Stimulated activated effector memory CD8-positive, alpha-beta T cell treated with anti-CD3 and anti-CD28 coated beads, Interleukin-12 subunit alpha, Interleukin-12 subunit beta, amount 100 ng/mL, for 72 hours (primary cell): ENCODE results near the gene HSD11B1.
A peak's percentile ranks its signal among the peaks of the same experiment; 100 is the strongest.

Experiments used
- ATAC-seq: fragments of 150-1000 bp; cut with Tn5 transposase; 2 replicates; pipeline ENCODE4 v1.10.0; 2021
- DNase-seq, 2 donors: peaks; one replicate each; pipeline ENCODE4 v3.0.0; 2021 to 2022; ENCODE audit warnings: low spot score in 2 of 2
- H3K27ac Mint-ChIP-seq: one replicate; pipeline ENCODE4 v1.8.0; 2022; ENCODE audit warnings: mild to moderate bottlenecking, mixed read lengths
- H3K36me3 Mint-ChIP-seq: one replicate; pipeline ENCODE4 v1.8.0; 2022; ENCODE audit warnings: mild to moderate bottlenecking, mixed read lengths
- H3K4me1 Mint-ChIP-seq: one replicate; pipeline ENCODE4 v1.8.0; 2022; ENCODE audit warnings: mixed read lengths
- H3K4me3 Mint-ChIP-seq: one replicate; pipeline ENCODE4 v1.8.0; 2022; ENCODE audit warnings: mild to moderate bottlenecking, mixed read lengths
- H3K9me3 Mint-ChIP-seq: one replicate; pipeline ENCODE4 v1.8.0; 2022; ENCODE audit warnings: mixed read lengths

The HSD11B1 gene

GRCh38 chr1:209704584-209704983 lies at the start of gene HSD11B1:
HSD11B1 (plus strand) TSS chr1:209704846; CDS start chr1:209704943, 97 bp downstream.
- H3K4me1 Mint-ChIP-seq: peaks cover 11% of the 10 kb centered on the region
- peak within 1 kb of the TSS; percentile 30 for H3K27ac Mint-ChIP-seq
- no peaks in the 10 kb centered on the region for H3K36me3 Mint-ChIP-seq
- ATAC-seq (no peak), DNase-seq (no peak)
- H3K4me3 Mint-ChIP-seq: peak within 1 kb of the TSS; percentile 29
- H3K9me3 Mint-ChIP-seq: no peaks in the 10 kb centered on the region

GRCh38 chr1:209655411-209656231 lies 49.0 kb upstream of the HSD11B1 start:
- ATAC-seq (no peak), DNase-seq (no peak)
- Mint-ChIP-seq H3K9me3 (no peaks in the 10 kb centered on the region), H3K36me3 (no peaks in the 10 kb centered on the region), H3K4me1 (peaks cover 61% of the 10 kb centered on the region), H3K4me3 (no peak overlapping the region), H3K27ac (no peak overlapping the region)

DNA sequence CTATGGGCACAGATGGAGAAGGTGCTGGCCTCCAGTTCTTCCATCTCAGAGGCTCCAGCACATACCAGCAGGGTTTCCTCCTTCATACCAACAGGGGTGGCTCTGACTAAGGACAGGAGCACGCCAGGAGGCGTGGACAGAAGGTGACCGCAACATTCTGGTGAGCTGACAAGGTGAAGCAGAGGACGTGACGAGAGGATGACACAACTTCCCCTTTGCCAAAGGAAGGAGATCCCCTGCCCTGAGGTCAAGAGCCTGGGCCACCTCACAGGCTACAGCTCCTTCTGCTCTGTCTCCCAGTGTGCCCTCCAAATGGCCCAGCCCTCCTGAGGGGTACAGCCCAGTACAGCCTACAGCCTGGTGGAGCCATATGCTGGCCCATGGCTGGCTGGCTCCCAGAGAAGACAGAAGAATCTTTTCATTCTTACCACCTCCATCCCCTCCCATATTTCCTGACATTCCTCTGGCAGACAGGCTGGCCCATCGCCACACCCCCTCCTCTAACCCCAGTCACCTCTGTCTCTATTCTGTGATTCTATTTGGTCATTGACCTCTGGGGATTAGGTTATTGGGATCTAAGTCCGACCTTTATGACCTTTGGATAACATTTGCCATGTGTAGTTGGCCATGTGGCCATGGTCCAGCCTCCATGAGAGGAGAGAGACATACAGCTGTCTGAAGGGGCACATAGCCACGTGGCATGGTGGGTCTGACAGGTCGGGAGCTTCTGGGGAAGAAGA lies 47.3 kb upstream of the HSD11B1 start:
- Mint-ChIP-seq H3K4me1 (peaks cover 44% of the 10 kb centered on the region), H3K9me3 (no peaks in the 10 kb centered on the region), H3K27ac (peak overlapping the region; percentile 12), H3K4me3 (no peak overlapping the region), H3K36me3 (no peaks in the 10 kb centered on the region)
- no peak for DNase-seq
- peak; percentile 79 for ATAC-seq

- Mint-ChIP-seq H3K27ac (peak overlapping the region; percentile 12), H3K4me3 (no peak overlapping the region), H3K9me3 (no peaks in the 10 kb centered on the region), H3K4me1 (peaks cover 38% of the 10 kb centered on the region), H3K36me3 (no peaks in the 10 kb centered on the region)
- ATAC-seq: no peak
- no peak for DNase-seq
Measured at GRCh38 chr1:209657918-209658317, 46.7 kb upstream of the HSD11B1 start.

GRCh38 chr1:209659909-209660308 lies 44.7 kb upstream of the HSD11B1 start:
- H3K4me1 Mint-ChIP-seq: peaks cover 28% of the 10 kb centered on the region
- H3K9me3 Mint-ChIP-seq: no peaks in the 10 kb centered on the region
- ATAC-seq (peak; percentile 91), DNase-seq (no peak)
- H3K4me3 Mint-ChIP-seq: peak overlapping the region; percentile 34
- no peaks in the 10 kb centered on the region for H3K36me3 Mint-ChIP-seq
- H3K27ac Mint-ChIP-seq: peak overlapping the region; percentile 14

- Mint-ChIP-seq H3K4me1 (peaks cover 28% of the 10 kb centered on the region), H3K36me3 (no peaks in the 10 kb centered on the region), H3K4me3 (no peak overlapping the region), H3K27ac (no peak overlapping the region), H3K9me3 (no peaks in the 10 kb centered on the region)
- DNase-seq: no peak
- no peak for ATAC-seq
Measured at GRCh38 chr1:209661071-209661470, 43.6 kb upstream of the HSD11B1 start.

DNA sequence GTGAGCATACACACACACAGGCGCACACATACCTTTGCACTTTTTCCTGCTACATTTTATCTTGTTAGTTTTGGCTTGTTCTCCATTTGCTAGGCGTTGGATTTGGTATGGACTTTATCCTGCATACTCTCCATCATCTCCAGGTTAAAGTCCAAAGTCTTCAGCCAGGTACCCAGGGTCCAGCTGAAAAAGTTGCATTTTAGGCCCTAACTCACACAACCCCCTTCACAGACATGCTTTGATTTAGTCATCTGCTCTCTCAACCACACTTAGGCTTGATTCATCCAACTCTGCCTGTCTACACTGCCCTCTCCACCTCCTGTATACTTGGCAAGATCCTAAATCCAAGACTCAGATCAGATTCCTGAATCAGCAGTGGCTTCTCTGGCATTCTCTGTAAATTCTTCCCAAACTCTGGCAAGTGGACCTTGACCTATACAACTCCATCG lies 41.7 kb upstream of the HSD11B1 start:
- Mint-ChIP-seq H3K4me1 (peaks cover 19% of the 10 kb centered on the region), H3K4me3 (no peak overlapping the region), H3K9me3 (no peaks in the 10 kb centered on the region), H3K27ac (no peak overlapping the region), H3K36me3 (no peaks in the 10 kb centered on the region)
- no peak for ATAC-seq
- DNase-seq: no peak

DNA sequence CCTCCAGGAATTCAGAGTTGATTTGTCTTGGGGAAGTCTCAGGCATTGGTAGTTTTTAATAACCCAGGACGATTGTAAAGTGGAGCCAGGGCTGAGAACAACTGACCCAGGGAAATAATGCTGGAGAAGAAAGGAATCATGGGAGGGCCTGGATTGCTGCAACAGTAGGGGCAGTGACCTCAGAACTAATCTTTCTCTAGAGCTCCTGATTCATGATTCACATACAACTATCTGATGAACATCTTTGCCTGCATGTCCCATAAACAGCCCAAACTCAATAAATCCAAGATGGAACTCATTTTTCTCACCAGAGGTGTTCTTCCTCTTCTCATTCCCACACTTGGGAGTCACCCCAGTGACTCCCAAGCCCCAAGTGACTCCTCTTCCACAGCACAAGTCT lies 37.5 kb upstream of the HSD11B1 start:
- Mint-ChIP-seq H3K36me3 (no peaks in the 10 kb centered on the region), H3K4me1 (peaks cover 14% of the 10 kb centered on the region), H3K27ac (no peak overlapping the region), H3K4me3 (no peak overlapping the region), H3K9me3 (peaks cover 4% of the 10 kb centered on the region)
- ATAC-seq (no peak), DNase-seq (no peak)

DNA sequence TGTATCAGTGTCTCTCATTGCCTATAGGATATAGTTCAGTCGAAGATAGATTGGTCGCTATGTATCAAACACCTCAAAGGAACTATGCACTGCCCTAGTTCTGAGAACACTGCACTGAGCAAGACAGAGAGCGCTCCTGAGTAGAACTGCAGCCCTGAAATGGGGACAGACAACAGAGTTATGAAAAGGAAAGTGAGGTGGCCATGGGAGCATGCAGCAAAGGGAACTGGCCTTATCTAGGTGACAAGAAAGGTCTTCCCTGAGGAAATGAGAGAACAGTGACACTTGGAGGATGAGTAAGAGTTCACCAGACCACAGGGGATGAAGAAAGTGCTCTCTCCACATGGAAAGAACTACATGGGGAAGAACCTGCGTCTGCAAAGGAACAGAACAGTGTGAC lies 36.9 kb upstream of the HSD11B1 start:
- Mint-ChIP-seq H3K27ac (no peak overlapping the region), H3K36me3 (no peaks in the 10 kb centered on the region), H3K9me3 (peaks cover 4% of the 10 kb centered on the region), H3K4me3 (no peak overlapping the region), H3K4me1 (peaks cover 16% of the 10 kb centered on the region)
- ATAC-seq (peak; percentile 40), DNase-seq (no peak)

DNA sequence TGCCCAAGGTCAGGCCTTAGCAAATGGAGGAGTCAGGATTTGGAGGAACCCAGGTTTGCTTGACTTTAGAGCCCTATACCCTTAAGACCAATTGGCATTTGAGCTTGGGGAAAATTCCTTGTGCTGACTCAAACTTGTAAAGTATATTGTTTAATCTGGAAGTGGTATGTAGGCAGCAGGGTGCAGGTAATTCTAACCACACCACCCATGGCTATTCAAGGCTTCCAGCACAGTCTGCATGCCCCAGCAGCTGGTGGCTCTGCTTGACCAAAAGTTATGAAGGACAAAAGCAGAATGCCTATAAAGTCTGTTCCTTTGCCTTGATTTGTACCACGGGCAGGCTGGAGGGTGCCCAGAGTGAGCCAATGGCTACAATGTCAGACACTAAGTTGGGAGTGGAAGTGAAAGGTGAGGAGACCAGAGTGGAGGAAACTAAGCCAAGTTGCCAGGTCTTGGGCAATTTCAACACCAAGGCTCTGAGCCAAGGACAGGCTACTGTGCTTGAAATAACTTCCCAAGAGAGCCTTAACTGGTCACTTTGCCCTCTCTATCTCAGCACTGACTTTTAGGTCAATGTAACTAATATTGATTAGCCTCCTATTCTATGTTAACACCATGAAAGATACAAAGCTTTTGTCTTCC lies 34.1 kb upstream of the HSD11B1 start:
- H3K4me1 Mint-ChIP-seq: peaks cover 45% of the 10 kb centered on the region
- ATAC-seq (no peak), DNase-seq (no peak)
- no peak overlapping the region for H3K27ac Mint-ChIP-seq
- no peak overlapping the region for H3K4me3 Mint-ChIP-seq
- H3K9me3 Mint-ChIP-seq: peaks cover 4% of the 10 kb centered on the region
- peaks cover 5% of the 10 kb centered on the region for H3K36me3 Mint-ChIP-seq

GRCh38 chr1:209672705-209673630 lies 31.7 kb upstream of the HSD11B1 start:
- H3K27ac Mint-ChIP-seq: peak overlapping the region; percentile 90
- H3K4me3 Mint-ChIP-seq: peak overlapping the region; percentile 70

DNA sequence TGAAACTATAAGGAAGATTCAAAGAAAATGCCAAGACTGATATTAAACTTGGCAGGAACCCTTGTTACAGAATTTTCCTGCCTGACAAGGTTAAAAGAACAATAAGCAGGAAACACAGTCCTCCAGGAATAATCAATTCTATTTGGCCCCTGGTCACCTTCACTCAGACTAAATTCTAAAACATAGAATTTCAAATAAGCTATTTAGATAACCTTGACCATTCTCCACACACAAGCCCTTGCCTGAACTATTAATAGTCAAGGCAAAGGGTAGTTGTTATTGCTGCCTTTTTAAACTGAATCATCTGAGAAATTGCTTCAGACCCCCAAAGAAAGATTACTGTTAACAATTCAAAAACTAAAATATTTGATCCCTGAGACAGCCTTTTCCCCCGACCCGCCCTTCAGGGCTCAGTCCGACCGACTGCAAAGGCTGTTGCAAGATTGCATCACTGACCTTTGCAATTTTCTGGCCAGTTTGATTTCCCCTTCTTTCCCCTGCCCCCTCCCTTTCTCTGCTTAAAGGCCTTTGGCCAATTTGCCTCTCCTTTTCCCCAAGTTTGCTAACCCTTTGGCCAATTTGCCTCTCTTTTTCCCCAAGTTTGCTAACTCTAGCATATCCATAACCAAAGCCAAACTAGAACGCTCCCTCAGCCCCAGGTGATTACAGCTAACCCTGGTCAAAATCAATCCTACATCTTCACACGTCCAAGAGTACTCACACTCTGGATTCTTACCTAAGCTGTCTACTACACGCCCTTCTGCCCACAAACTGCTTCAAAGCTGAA lies 30.8 kb upstream of the HSD11B1 start:
- ATAC-seq (no peak), DNase-seq (no peak)
- H3K9me3 Mint-ChIP-seq: peaks cover 4% of the 10 kb centered on the region

More at GRCh38 chr1:209672705-209673630, 31.7 kb upstream of the HSD11B1 start:
- peaks cover 5% of the 10 kb centered on the region for H3K36me3 Mint-ChIP-seq
- ATAC-seq (peak; percentile 95), DNase-seq (peak; percentile 10 to 65)
- H3K9me3 Mint-ChIP-seq: peaks cover 4% of the 10 kb centered on the region
- peaks cover 50% of the 10 kb centered on the region for H3K4me1 Mint-ChIP-seq

GRCh38 chr1:209674957-209675564 lies 29.6 kb upstream of the HSD11B1 start, which contains the start of gene G0S2:
G0S2 (plus strand) TSS chr1:209675412; CDS start chr1:209675685, 273 bp downstream.
- peaks cover 50% of the 10 kb centered on the region for H3K4me1 Mint-ChIP-seq
- ATAC-seq: peak; percentile 57
- H3K36me3 Mint-ChIP-seq: peaks cover 5% of the 10 kb centered on the region
- peak; percentile 7 to 55 for DNase-seq
- peak within 1 kb of the TSS; percentile 32 for H3K27ac Mint-ChIP-seq
- peak within 1 kb of the TSS; percentile 70 for H3K4me3 Mint-ChIP-seq
- H3K9me3 Mint-ChIP-seq: peaks cover 4% of the 10 kb centered on the region

More for the DNA sequence above, 30.8 kb upstream of the HSD11B1 start:
- Mint-ChIP-seq H3K36me3 (peaks cover 5% of the 10 kb centered on the region), H3K4me3 (peak overlapping the region; percentile 70), H3K27ac (peak overlapping the region; percentile 32), H3K4me1 (peaks cover 50% of the 10 kb centered on the region)
